Astrocyte (in vitro differentiated cells and primary cell): ENCODE results near the gene RUNX3.

Experiments used
- EZH2 ChIP-seq: IDR thresholded peaks from 2 replicates; pipeline ENCODE4 v1.6.1; 2012; ENCODE audit warnings: mild to moderate bottlenecking, low read length, inconsistent platforms; ENCODE audit not compliant: insufficient read depth
- TF ChIP-seq, protein P1 (sequence below): IDR thresholded peaks from 2 replicates; pipeline ENCODE4 v1.5.1; 2011; ENCODE audit warnings: low read depth, mild to moderate bottlenecking, inconsistent platforms, low read length, moderate library complexity; ENCODE audit not compliant: insufficient read depth

DNA sequence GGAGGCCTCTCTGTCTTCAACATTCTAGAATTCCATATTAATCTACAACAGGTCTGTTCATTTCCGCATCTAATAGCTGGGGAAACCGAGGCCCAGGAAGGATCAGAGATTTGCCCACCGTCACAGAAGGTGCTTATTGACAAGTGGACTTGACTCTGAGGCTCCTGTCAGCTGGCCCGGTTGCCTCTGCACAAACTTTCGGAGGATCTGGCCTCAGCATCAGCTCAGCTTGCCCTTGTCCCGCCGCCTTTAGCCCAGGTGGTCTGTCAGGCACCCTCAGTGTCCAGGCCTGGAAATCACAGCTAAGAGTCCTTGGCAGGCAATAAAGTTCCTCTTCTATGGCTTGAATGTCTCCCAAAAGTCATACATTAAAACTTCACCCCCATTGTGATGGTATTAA is 8.2 kb upstream of the RUNX3 start:
- TF ChIP-seq, protein P1, sequence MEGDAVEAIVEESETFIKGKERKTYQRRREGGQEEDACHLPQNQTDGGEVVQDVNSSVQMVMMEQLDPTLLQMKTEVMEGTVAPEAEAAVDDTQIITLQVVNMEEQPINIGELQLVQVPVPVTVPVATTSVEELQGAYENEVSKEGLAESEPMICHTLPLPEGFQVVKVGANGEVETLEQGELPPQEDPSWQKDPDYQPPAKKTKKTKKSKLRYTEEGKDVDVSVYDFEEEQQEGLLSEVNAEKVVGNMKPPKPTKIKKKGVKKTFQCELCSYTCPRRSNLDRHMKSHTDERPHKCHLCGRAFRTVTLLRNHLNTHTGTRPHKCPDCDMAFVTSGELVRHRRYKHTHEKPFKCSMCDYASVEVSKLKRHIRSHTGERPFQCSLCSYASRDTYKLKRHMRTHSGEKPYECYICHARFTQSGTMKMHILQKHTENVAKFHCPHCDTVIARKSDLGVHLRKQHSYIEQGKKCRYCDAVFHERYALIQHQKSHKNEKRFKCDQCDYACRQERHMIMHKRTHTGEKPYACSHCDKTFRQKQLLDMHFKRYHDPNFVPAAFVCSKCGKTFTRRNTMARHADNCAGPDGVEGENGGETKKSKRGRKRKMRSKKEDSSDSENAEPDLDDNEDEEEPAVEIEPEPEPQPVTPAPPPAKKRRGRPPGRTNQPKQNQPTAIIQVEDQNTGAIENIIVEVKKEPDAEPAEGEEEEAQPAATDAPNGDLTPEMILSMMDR: no peak
- TF ChIP-seq EZH2: no peak
